HG03378 (cell line): ENCODE results near the gene HTRA1.

Experiments used
- ATAC-seq: cut with Tn5 transposase; IDR thresholded peaks from one replicate; pipeline ENCODE4 v1.9.1; 2021; ENCODE audit warnings: mild to moderate bottlenecking, moderate library complexity; ENCODE audit not compliant: unreplicated experiment

The HTRA1 gene

DNA sequence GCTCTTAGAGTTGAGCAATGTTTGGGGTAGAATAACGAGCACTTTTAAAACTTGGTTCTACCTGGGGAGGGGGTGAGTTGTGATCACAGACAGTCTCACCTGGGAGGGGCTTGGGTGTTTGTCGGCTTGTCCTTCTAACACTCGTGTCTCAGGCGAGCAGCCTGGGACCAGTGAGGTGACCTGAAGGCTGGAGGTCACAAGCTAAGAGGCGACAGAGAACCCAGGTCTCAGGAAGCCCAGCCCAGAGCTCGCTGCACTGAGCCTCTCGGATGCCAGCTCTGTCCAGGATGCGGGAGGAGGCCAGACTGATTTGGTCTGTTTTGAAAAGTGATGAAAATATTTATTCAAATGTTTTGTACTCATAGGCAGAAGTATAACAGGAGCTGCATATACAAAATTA, 11.8 kb downstream of the HTRA1 start:
- ATAC-seq, result no peak

DNA sequence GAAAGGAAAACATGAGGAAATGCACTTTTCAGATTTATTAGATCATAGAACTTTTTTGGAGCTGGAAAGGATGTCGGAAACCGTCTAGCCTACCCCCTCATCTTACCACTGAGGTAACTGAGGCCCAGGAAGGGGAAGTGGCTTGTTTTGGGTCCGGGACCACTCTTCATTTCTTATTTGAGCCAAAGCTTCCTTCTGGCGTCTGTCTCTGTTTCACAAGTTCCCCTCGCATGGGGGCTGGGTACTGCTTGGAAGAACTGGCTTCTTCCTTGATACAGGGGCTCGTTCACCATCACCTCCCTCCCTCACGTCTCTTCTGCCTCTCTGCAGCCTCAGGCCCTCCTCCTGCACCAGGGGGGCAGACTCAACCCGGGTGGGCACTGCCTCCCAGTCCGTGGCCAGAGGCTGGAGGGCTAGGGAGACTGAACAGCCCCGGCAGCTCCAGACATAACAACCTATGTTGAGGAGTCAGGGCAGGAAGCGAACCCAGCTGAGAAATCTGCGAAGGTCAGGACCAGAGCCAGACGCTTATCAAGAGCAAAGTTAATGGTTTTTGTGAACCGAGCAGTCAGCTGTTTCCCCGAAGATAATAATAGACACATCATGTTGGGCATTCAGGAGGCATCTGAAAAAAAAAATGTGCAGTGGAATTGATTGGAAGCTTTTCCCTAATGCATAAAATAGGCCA, 12.9 kb downstream of the HTRA1 start:
- ATAC-seq, result no peak

DNA sequence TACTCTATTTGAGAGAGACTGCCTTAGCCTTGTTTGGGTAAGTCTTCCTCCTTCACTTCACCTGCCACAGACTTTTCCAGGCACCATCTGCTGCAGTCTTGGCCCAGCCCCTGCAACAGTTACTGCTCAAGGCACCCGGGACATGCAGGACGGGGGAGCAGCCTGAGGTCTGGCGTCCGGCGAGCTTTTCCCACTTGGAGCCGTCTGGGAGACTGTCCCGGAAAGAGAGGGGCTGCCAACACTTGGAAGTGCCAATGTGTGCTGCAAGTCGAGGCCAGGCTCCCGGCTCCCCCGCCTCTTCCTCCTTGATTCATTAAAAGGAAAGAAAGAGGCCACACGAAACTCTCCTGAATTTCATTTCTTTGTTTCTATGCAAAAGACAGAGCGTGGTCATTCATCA, 13.7 kb downstream of the HTRA1 start:
- ATAC-seq, result no peak

DNA sequence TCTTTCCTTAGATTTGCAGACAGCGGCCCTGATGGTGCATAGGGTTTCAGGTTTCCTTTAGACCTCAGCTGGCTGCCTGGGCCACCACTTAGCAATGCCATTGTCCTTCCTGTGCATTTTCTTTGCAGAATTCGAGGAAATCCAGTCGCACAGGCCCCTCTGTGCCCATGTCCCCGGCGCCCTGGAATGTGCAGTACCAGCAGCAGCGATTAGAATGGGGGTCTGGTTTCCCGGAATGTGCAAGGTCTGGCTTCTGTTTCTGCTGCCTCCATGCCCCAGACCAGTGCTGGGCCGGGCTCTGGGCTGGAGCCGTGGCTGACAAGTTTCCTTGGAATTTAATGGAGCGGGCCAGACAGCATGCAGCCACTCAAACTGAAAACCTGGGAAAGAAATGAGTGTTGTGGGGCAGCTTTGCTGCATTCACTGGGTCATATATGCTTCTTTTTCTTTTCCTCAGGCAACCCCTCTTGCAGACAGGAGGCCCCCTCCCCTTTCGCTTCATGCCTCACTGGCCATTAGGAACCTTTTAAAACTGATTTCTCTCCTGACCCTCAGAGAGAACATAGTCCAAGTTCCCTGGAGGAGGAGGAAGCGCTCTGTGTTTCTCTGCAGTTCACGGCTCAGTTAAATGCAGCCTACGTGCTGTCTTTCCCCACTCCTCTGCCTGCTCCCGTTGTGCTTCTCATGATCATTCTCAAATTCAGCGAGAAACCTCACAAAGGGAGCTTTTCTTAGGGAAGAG, 14.4 kb downstream of the HTRA1 start:
- ATAC-seq, result no peak

DNA sequence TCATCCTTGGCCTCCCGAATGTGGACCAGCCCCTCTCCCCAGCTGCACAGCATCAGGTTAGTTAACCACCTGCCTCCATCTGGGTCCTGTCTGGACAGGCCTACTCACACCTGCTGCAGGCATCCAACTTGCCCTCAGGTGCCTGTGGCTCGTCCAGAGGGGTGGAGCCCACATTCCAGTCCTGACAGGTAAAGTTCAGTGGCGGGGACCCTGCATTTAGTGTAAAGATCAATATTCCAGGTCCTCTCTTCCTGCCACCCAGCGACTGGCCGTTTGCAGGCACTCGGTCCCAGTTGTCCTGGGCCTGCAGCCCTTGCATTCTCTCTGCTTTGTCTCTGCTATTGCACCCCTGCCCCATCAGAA, 15.0 kb downstream of the HTRA1 start:
- ATAC-seq, result no peak

DNA sequence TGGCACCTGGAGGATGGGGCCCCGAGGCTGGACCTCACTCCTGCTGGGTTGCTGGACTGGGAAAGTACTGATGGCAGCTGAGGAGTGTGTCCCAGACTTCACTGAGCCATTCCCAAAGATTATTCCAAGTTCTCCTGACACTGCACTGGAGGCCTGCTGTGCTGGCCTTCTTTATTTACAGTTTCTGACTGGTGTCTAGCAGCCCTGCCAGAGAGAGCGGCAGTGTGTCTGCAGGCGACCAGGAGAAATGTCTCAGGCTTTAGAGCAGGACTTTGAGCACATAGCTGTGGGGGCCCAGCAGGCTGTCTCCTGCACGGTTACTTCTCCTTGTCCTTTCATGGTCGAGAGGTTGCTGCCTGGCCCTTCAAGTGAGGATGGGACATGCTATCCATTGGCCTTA, 16.1 kb downstream of the HTRA1 start:
- ATAC-seq, result no peak

DNA sequence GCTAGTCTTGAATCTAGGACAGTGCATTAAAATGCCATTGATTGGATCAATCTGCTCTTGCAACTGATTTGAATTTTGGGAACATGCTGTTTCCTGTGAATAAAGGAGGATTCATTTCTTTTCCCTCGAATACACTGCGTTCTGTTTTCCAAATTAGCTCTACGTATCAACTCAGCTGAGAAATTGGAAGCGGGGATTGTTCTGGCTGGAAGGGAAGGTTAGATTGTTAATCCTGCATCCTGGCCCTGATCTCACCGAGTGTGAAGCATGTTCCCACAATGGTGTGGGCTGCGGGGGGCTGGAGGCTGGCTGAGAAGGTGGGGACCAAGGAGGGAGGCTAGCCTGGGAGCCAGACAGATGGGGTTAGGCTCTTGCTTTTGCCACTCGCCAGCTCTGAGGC, 17.6 kb downstream of the HTRA1 start:
- no peak for ATAC-seq

DNA sequence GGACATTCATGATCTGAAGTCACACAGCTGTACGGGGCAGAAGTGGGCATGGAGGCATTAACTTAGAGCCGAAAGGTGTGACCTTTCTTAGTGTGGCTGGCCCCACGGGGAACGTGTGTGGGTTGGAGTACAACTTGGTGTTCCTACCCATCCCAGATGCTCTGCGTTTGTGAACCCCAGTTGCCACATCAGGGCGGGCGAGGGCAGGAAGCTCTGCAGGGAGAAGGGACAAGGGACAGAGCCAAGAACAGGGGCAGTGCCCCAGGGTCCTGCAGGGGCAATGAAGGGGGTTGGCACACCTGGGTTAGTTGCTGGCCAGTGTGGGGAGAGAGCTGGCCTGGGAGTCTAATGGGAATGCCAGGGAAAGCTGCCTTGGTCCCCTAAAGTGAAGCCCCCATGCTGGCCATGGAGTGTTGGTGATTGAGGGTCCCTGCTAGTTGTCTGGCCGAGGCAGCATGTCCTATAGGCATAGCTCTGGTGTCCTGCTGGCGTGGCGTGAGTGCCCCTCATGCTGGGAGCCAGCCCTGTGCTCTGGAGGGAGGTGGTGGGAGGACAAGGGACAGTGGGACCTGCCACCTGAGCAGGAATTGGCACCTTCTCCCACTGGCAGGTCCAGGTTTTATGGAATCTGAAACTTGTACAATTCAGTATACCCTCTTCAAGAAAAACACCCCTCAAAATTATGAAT, 18.9 kb downstream of the HTRA1 start:
- no peak for ATAC-seq

DNA sequence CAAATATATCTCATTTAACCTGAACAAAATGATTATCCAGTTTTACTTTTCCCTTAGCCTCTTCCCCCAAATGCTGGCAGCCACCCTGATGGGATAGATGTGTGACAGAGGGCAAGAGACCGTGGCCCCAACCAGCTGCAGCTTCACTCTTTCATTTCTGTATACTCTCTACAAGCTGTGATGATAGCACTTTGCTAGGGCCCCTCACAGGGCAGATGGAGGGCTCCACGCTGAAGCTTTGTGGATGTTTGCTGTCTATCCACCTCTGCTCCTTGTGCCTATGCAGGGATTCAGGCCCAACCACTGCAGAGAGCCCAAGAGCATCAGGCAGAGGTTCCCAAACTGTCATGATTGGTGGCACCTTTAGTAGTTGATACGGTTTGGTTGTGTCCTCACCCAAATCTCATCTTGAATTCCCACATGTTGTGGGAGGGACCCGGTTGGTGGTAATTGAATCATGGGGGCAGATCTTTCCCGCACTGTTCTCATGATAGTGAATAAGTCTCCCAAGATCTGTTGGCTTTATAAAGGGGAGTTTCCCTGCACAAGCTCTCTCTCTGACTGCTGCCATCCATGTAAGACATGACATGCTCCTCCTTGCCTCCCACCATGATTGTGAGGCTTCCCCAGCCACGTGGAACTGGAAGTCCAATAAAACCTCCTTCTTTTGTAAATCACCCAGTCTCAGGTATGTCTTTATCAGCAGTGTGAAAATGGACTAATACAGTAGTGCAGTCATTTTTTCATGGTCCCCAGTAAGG, 20.1 kb downstream of the HTRA1 start:
- ATAC-seq, result no peak

DNA sequence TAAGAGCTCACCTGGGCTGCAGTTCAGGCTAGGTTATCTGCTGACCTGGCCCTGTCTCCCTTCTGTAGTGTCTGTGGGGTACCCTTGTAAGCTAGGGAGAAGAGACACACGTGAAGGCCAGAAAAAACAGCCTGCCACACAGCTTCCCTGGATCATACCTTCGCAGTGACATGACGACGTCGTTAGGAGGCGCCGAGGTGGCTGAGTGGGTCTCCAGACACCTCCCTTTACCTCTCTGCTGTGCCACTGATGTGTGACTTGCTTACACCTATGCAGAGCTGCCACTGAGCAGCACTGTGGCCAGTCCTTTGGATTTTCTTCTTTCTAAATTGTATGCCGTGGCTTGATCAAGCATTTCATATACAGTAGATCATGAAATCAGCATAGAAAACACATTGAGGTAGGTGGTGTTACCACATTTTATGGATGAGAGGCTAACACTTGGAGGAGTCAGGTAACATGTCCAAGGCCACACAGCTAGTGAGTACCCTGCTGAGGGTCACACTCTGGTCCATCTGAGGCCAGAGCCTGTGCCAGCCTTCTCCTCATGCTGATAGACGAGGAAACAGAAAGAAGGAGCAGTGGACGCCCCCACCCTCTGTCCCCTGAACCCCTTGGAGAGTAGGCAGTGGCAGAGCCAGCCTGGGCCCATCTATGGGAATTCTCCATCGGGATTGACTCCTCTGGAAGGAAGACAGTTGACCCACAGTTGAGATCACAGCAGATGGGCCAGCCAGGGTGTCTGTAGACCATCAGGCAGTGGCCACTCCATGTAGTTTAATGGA, 23.1 kb downstream of the HTRA1 start:
- ATAC-seq, result no peak

DNA sequence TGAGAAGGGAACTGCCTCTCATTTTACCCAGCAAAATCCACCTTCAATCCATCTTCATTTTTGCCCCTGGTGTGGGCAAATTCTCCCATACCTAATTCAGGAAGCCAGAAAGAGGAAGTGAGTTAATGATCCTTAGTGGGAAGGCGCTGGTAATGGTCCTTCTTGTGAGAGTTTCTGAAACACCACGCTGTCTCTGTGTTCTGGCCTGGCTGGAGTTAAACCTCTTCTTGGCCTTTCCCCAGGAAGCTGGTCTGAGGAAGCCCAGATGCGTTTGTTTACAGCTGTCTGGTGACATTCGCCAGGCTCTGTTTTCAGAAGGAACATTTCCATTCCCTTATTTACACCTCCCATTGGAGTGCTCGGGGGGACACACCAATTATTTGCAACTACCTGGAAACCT, 24.3 kb downstream of the HTRA1 start:
- ATAC-seq, result no peak

DNA sequence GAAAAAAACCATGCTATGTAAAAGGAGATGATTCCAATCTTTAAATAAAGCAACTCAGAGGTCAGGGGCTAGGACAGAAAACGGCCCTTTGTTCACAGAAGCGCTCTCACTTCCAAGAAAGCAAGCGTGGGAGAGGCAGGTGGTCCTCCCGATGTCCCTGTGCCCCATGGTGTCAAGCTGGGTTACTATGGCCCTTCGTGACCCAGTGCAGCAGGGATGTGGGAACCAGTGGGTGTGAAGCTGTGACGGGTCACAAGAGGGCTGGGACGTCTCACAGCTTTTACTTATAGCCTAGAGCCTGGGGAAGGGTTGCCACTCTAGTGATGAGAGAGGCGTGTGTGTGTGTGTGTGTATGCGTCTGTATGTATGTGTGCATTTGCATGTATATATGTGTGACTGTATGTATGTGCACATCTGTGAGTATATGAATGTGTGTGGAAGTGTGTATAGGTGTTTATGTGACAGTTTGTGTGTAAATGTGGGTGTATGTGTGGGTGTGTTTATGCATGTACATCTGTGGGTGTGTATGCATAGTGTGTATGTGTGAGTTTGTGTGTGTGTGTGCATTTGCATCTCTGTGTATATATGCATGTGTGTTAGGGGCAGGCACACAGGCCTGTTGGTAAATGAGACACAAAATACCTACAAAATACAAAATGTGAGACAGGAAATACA, 25.2 kb downstream of the HTRA1 start:
- ATAC-seq, result no peak

DNA sequence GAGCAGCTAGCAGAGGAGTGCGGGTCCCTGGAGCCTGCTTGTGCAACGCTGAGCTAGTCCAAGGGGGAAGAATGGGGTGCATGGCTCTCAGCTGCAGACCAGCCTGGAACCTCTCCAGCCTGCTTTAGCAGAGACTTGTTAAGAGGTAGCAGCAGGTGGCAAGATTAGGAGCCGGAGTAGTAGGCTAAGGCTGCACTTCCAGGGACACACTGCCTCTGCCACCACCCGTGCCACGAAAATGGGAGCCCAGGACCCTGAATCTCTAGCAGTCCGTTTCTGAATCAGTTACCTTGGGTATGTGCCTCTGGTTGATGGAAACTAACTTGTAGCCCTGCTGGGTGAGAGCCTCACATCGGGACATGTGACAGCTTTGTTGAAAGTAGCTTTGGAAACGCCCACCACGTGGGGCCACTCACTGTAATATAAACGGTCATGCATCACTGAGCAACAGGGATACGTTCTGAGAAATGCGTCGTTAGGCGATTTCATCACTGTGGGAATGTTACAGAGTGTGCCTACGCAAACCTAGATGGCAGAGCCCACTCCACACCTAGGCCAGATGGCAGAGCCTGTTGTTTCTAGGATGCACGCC, 25.9 kb downstream of the HTRA1 start:
- ATAC-seq, result no peak

DNA sequence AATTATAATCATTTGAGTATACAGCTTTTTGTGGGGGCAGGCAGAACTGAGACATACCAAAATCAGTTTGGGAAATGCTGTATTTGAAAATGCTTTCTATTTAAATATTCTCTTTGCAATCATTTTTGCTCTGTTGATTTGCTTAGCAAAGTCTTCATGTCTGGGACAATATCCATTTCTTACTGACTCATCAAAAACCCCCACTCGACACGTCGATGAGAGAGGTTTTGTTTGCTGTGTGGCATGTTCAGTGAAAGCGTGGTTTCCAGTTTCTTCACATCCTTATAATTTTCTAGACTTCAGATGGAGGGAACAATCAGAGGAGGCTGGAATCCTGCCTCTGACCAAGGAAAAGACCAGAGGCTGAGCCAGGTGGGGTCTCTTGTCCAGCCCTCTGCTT, 28.9 kb downstream of the HTRA1 start:
- no peak for ATAC-seq

DNA sequence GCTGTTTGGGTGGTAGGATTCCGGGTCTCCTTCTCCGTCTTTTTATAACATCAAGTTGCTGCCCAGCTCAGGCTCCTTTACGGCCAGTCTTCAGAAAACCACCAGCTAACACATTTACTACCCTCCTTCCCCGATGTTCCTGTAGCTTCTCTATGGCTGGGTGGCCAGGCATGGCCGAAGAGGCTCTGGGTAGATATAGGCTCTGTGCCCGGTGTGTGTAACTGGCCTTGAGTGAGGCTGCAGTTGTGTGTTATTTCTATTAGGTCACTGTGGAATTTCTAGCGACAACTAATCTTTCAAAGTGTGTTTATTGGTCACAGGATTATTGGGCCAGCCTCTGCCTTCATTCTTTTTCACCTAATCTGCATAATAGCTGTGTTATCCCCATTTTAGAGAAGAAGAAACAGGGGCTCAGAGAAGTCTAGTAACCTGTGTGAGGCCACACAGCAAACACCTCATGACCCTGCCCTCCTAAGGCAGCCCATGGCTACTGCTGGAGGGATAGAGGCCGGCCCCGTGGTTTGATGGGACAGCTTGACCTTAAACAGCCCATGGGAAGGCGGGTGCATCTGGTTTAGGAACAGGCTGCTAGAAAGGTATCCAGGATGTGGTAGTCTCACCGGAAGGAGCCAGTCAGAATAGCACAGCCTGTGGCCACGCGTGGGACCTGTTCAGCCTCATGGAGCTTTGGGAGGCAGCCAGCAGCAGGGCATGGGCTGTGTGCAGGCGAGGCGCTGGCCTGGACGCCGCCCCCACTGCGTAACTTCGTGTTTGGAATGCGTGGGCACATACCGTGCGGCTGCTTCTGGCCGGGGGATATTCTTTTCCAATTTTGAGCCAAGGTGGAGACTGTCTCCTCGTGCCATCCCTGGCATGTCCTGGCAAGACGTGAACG, 29.7 kb downstream of the HTRA1 start:
- no peak for ATAC-seq

DNA sequence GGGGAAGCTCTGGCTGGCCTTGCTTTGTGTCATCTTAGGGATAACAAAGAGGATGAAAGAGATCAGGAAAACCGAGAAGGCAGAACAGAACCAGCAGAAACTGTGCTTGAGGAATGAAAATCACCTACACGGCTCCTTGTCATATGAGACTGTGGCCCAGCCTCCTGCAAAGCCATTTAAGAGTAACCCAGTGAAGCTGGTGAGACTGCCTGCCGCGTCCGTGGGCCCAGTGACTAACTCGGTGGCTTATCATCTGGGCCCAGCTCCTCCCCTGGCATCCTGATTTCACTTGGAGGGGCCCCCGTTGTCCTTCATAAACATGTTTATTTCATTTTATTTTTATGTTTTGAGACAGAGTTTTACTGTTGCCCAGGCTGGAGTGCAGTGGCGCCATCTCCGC, 30.7 kb downstream of the HTRA1 start:
- no peak for ATAC-seq

DNA sequence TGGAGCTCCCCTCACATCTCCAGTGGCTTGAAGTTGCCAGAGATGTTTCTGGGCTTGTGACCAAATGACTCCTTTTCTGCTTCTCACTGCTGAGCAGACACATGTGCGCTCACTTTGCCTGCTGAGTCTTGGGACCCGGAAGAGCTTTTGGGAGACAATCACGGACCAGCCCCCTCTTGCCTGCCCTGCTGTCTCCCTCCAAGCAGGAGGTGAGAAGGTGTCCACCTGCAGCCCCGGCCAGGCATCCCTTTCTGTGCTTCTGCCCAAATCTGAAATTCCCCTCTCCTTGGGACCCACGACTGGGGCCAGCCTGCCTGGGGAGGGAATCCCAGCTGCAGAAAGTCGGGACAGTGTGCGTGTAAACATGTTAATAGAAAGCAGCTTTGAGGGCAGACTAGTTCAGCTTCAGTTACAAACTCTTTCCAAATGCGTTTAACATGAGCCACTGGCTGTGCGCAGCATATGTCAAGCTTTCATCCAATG, 31.7 kb downstream of the HTRA1 start:
- no peak for ATAC-seq

DNA sequence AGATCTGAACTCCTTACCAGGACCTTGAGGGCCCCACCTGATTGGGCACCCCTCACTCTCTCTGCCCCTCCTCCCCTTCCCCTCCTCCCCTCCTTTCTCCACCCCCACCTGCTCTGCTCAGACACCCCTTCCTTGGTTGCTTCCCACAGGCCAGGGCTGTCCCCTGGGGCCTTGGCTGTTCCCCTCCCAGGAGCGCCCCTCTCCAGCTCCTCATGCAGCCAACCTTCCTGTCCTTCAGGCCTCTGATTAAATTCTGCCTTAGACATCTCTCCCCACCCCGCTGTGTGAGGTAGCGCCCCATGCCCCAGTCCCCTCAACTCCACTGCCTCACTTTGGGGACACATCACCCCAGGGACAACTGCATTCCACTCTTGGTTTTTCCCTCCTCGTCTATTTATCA, 32.4 kb downstream of the HTRA1 start:
- no peak for ATAC-seq
